HCT116 (cell line): ENCODE measurements around the gene SLC35F3.
A peak's percentile ranks its signal among the peaks of the same experiment; 100 is the strongest.

ENCODE experiments used
- CBX3 ChIP-seq: IDR thresholded peaks from 2 replicates; pipeline ENCODE4 v1.6.1; 2012; ENCODE audit warnings: low read depth
- EZH2 ChIP-seq: fragments of 200-600 bp; sonication (generic); IDR thresholded peaks from 2 replicates; pipeline ENCODE4 v1.6.1; 2017; ENCODE audit warnings: antibody characterized with exemption, mixed run types
- EZH2phosphoT487 ChIP-seq: fragments of 200-600 bp; IDR thresholded peaks from 2 replicates; pipeline ENCODE4 v1.6.1; 2018; ENCODE audit warnings: antibody characterized with exemption, borderline replicate concordance
- POLR2A ChIP-seq: IDR thresholded peaks from 2 replicates; pipeline ENCODE4 v1.7.0; 2011; ENCODE audit warnings: borderline replicate concordance; ENCODE audit not compliant: insufficient read depth, insufficient read length; ENCODE audit errors: extremely low read depth
- POLR2AphosphoS5 ChIP-seq: IDR thresholded peaks from 2 replicates; pipeline ENCODE4 v1.6.1; 2011; ENCODE audit warnings: mild to moderate bottlenecking, low read depth, low read length, moderate library complexity
- SP1 ChIP-seq: IDR thresholded peaks from 2 replicates; pipeline ENCODE4 v1.6.1; 2012; ENCODE audit warnings: low read depth
- SRF ChIP-seq: IDR thresholded peaks from 2 replicates; pipeline ENCODE4 v1.6.1; 2012; ENCODE audit warnings: low read depth
- YY1 ChIP-seq: IDR thresholded peaks from 2 replicates; pipeline ENCODE4 v1.6.1; 2011; ENCODE audit warnings: low read length, low read depth, moderate library complexity, mild to moderate bottlenecking; ENCODE audit not compliant: insufficient replicate concordance; ENCODE audit errors: extremely low read depth
- ZNF274 ChIP-seq: fragments of 200-500 bp; sonication (Bioruptor generic); IDR thresholded peaks from 2 replicates; pipeline ENCODE4 v1.6.1; 2014; ENCODE audit warnings: mild to moderate bottlenecking, low read depth, low read length, inconsistent platforms
- TF ChIP-seq, protein P1 (sequence below), 3 experiments: fragments of 200-600 bp in 1 of 3; sonication (generic) in 1 of 3; IDR thresholded peaks in 2 of 3; conservative IDR thresholded peaks in 1 of 3; 2 replicates each; pipeline ENCODE4 v1.5.1; 2012 to 2017; ENCODE audit warnings: low read depth in 2 of 3, low read length in 2 of 3, antibody characterized with exemption in 1 of 3, borderline replicate concordance in 1 of 3, control low read depth in 1 of 3, mild to moderate bottlenecking in 1 of 3, mixed read lengths in 1 of 3, mixed run types in 1 of 3, moderate library complexity in 1 of 3; ENCODE audit not compliant: insufficient read depth in 1 of 3
- TF ChIP-seq, protein P2 (sequence below): IDR thresholded peaks from 2 replicates; pipeline ENCODE4 v1.6.1; 2012

DNA sequence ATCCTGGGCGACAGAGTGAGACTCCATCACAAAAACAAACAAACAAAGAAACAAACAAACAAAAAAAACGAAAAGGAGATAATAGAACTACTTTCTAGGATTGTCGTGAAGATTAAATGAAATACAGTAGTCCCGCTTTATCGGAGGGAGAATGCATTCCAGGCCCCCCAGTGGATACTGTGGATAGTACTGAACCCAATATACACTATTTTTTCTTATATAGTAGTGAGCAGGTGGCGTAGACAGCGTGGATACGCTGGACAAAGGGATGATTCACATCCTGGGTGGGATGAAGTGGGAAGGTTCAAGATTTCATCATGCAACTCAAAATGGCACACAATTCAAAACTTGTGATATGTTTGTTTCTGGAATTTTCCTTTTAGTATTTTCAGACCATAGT, 8.0 kb downstream of the SLC35F3 start:
- no peak for TF ChIP-seq SRF
- TF ChIP-seq POLR2A, result no peak
- no peak for TF ChIP-seq EZH2phosphoT487
- TF ChIP-seq, protein P1, sequence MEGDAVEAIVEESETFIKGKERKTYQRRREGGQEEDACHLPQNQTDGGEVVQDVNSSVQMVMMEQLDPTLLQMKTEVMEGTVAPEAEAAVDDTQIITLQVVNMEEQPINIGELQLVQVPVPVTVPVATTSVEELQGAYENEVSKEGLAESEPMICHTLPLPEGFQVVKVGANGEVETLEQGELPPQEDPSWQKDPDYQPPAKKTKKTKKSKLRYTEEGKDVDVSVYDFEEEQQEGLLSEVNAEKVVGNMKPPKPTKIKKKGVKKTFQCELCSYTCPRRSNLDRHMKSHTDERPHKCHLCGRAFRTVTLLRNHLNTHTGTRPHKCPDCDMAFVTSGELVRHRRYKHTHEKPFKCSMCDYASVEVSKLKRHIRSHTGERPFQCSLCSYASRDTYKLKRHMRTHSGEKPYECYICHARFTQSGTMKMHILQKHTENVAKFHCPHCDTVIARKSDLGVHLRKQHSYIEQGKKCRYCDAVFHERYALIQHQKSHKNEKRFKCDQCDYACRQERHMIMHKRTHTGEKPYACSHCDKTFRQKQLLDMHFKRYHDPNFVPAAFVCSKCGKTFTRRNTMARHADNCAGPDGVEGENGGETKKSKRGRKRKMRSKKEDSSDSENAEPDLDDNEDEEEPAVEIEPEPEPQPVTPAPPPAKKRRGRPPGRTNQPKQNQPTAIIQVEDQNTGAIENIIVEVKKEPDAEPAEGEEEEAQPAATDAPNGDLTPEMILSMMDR (IDR thresholded peaks at IDR 0.05 in 2 of 3, conservative IDR thresholded peaks at IDR 0.05 in 1 of 3; ENCODE audit: borderline replicate concordance in 1 of 3, insufficient read depth in 1 of 3, low read depth in 2 of 3, low read length in 2 of 3), result 0 out of 6 replicates have a peak, but pooled peaks of 2 of the 3 experiments have one; percentile 22
- TF ChIP-seq POLR2AphosphoS5, result no peak
- TF ChIP-seq SP1, result no peak
- TF ChIP-seq YY1, result no peak
- TF ChIP-seq EZH2, result no peak
- TF ChIP-seq ZNF274, result no peak
- TF ChIP-seq, protein P2, sequence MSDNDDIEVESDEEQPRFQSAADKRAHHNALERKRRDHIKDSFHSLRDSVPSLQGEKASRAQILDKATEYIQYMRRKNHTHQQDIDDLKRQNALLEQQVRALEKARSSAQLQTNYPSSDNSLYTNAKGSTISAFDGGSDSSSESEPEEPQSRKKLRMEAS, result no peak
- TF ChIP-seq CBX3, result no peak
